BJ (cell line): ENCODE results near the gene MPHOSPH8. TPM values are rescaled to one million over a fixed set of nuclear protein-coding genes. Genes with fewer than 3 reads are reported as not detected.
A peak's percentile ranks its signal among the peaks of the same experiment; 100 is the strongest.

Experiments used
- CTCF ChIA-PET: fragments of 350-600 bp; formaldehyde crosslinking; extraction: SDS; loops from one replicate; lab custom pipeline; 2021; ENCODE audit warnings: antibody characterized with exemption, inconsistent platforms; lab: Yijun Ruan, JAX
- POLR2A ChIA-PET: fragments of 300-600 bp; sonication (Branson Sonifier 250); formaldehyde crosslinking; extraction: SDS; loops from one replicate; lab custom pipeline; 2021; ENCODE audit warnings: antibody characterized with exemption; lab: Charles Lee
- DNase-seq: peaks from one replicate; pipeline ENCODE4 v3.0.0-alpha.2; 2011; ENCODE audit warnings: low read depth
- H3K27me3 ChIP-seq: 2 replicates; pipeline ENCODE4 v1.6.0; 2011; ENCODE audit warnings: low read length; ENCODE audit not compliant: control insufficient read depth, insufficient read depth
- H3K36me3 ChIP-seq: 2 replicates; pipeline ENCODE4 v1.5.1; 2011; ENCODE audit warnings: low read length; ENCODE audit not compliant: control insufficient read depth, insufficient read depth
- H3K4me3 ChIP-seq: 2 replicates; pipeline ENCODE4 v1.5.1; 2011; ENCODE audit warnings: low read depth, mild to moderate bottlenecking, control low read depth, low read length
- polyA plus RNA-seq: library from polyadenylated mRNA; depleted of rRNA; stranded (reverse); fragments of >200 nt; gene quantifications from 2 replicates; pipeline ENCODE4 v1.2.3, GENCODE V29; 2011
- TF ChIP-seq, protein P1 (sequence below): IDR thresholded peaks from 2 replicates; pipeline ENCODE4 v1.5.1; 2011; ENCODE audit warnings: low read depth, mild to moderate bottlenecking, control low read depth, inconsistent platforms, low read length, moderate library complexity; ENCODE audit not compliant: insufficient read depth

Gene MPHOSPH8
- polyA plus RNA-seq, 1 experiment: 12.3 TPM

- CTCF ChIA-PET: interaction anchor here (2.6 kb wide), 1 partner anchor 12 kb away, joined by 12 read pairs; no protein-coding TSS in a partner anchor
- no peak for DNase-seq
- Histone ChIP-seq H3K27me3 (no peaks in the 10 kb centered on the region), H3K4me3 (no peak overlapping the region), H3K36me3 (no peaks in the 10 kb centered on the region)
- TF ChIP-seq, protein P1, sequence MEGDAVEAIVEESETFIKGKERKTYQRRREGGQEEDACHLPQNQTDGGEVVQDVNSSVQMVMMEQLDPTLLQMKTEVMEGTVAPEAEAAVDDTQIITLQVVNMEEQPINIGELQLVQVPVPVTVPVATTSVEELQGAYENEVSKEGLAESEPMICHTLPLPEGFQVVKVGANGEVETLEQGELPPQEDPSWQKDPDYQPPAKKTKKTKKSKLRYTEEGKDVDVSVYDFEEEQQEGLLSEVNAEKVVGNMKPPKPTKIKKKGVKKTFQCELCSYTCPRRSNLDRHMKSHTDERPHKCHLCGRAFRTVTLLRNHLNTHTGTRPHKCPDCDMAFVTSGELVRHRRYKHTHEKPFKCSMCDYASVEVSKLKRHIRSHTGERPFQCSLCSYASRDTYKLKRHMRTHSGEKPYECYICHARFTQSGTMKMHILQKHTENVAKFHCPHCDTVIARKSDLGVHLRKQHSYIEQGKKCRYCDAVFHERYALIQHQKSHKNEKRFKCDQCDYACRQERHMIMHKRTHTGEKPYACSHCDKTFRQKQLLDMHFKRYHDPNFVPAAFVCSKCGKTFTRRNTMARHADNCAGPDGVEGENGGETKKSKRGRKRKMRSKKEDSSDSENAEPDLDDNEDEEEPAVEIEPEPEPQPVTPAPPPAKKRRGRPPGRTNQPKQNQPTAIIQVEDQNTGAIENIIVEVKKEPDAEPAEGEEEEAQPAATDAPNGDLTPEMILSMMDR: no peak
- POLR2A ChIA-PET: no interaction called here
These were observed 27.3 kb upstream of the MPHOSPH8 start for GRCh38 chr13:19606152-19606551.

GRCh38 chr13:19606737-19607136 lies 26.7 kb upstream of the MPHOSPH8 start:
- TF ChIP-seq, protein P1: no peak
- Histone ChIP-seq H3K27me3 (no peaks in the 10 kb centered on the region), H3K4me3 (no peak overlapping the region), H3K36me3 (no peaks in the 10 kb centered on the region)
- POLR2A ChIA-PET: no interaction called here
- CTCF ChIA-PET: no interaction called here
- no peak for DNase-seq

GRCh38 chr13:19607523-19608078 lies 25.9 kb upstream of the MPHOSPH8 start:
- Histone ChIP-seq H3K36me3 (no peaks in the 10 kb centered on the region), H3K4me3 (no peak overlapping the region), H3K27me3 (no peaks in the 10 kb centered on the region)
- CTCF ChIA-PET: no interaction called here
- TF ChIP-seq, protein P1: no peak
- no peak for DNase-seq
- POLR2A ChIA-PET: no interaction called here

DNA sequence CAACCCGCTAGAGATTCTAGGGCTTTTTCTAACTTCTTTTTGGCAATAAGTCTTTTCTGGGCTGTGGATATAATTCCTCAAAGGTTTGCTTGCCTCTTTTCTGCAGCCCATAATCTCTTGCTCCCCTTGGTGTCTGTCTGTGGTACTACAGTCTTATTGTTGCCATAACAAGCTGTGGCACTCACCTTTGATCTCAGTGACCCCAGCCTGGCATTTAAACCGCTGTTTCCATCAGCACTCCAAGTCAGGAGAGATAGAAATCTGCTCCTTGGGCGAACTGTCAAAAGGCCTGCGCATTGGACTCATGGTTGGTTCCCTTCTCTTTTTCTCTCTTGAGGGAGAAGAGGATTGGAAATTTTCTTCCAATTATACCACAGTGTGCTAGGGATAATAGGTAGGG lies 14.5 kb upstream of the MPHOSPH8 start:
- ChIA-PET CTCF (interaction anchor here (1.9 to 2.5 kb wide), 3 partner anchors 14 to 31 kb away, joined by 6 to 12 read pairs (median 9); partner anchors contain the start of gene MPHOSPH8), POLR2A (no interaction called here)
- Histone ChIP-seq H3K27me3 (no peaks in the 10 kb centered on the region), H3K4me3 (no peak overlapping the region), H3K36me3 (no peaks in the 10 kb centered on the region)
- no peak for DNase-seq
- TF ChIP-seq, protein P1: peak; percentile 75

- ChIA-PET POLR2A (no interaction called here), CTCF (interaction anchor here (0.6 kb wide), 1 partner anchor 763 kb away, joined by 3 read pairs; no protein-coding TSS in a partner anchor)
- Histone ChIP-seq H3K36me3 (no peaks in the 10 kb centered on the region), H3K4me3 (no peak overlapping the region), H3K27me3 (no peaks in the 10 kb centered on the region)
- DNase-seq: no peak
- TF ChIP-seq, protein P1: no peak
These were observed 11.3 kb upstream of the MPHOSPH8 start for GRCh38 chr13:19622193-19622592.
